ENCODE measurements around the gene STARD8. TPM values are rescaled to one million over a fixed set of nuclear protein-coding genes. Genes with fewer than 3 reads are reported as not detected.

STARD8 gene
- total and polyA plus RNA-seq, 4 experiments from 2014 or later = 0.14 to 0.86 (median 0.47) TPM; not detected in 1

GRCh38 chrX:68692651-68693050, 45.2 kb downstream of the STARD8 start:
- no peaks in the 10 kb centered on the region for H3K27me3 ChIP-seq (ENCODE audit: insufficient read depth, low read length)
- CTCF ChIA-PET (ENCODE audit: partially characterized antibody) = no interaction called here
- Mint-ChIP-seq H3K4me1 (peaks cover 0 to 5% (median 4%) of the 10 kb centered on the region in 4 donors), H3K27me3 (peaks cover 3% of the 10 kb centered on the region in 2 donors), H3K9me3 (no peaks in the 10 kb centered on the region), H3K4me3 (peak overlapping the region in 1 of 8 donors; percentile 12), H3K27ac (no peak overlapping the region), H3K36me3 (no peaks in the 10 kb centered on the region)
- no peaks in the 10 kb centered on the region for H3K36me3 ChIP-seq (ENCODE audit: insufficient read depth, low read length)
- no peak overlapping the region for H3K4me3 ChIP-seq (ENCODE audit: low read length in 2 of 2)
- no peak for DNase-seq
- no peaks in the 10 kb centered on the region for H3K9me3 ChIP-seq (ENCODE audit: control insufficient read depth in 1 of 2, low read length in 2 of 2)
- H3K27ac ChIP-seq (ENCODE audit: low read depth, low read length) = no peak overlapping the region
- POLR2A ChIA-PET (ENCODE audit: partially characterized antibody) = no interaction called here
- intact Hi-C loops (cut with micrococcal nuclease) = no loop called here
- H3K4me1 ChIP-seq (ENCODE audit: insufficient read depth, low read length) = no peaks in the 10 kb centered on the region

DNA sequence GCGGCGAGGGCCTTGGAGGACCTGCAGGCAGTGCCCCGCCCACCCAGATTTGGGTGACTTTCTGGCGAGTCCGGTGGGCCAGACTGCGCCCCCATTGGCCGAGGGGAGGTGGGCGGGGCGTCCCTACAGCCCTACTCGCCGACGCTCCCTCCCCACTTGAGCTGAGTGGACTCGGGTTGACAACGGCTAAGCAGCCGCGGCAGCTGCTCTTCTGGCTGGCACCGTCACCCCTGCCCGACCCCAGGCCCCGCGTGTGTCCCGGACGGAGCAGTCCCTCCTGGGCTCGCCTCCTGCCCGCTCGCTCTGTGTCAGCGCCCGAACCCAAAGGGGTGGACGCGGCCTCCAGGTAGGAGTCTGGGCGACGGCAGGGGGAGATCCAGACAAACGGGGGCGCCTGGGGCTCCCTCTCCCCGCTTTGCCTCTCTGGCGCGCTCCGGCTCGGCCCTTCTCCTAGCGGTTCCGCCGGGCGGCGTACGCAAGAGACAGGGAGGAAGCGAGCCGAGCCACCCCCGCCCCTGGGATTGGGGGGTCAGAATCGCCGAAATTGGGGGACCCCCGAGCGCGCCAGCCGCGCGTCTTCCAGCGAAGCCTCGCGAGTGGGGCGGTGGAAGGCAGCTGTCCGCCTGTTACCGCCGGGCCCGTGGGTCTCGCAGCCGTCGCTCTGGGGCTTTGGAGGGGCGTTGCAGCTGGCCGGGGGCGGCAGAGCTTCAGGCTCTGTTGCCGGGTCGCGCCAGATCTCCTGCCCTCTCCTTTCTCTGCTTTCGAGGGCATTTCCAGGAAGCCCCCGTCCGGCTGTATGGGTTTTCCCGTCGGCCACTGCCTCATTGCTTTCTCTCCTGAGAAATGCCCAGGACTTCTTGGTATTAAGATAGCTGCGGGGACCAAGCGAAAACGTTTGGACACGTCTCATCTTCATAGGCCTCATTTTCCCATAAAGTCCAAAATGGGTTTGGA, 46.3 kb downstream of the STARD8 start:
- Mint-ChIP-seq H3K4me1 (peaks cover 0 to 5% (median 4%) of the 10 kb centered on the region in 4 donors), H3K4me3 (peak overlapping the region in 7 of 8 donors; percentile 35 to 69 (median 64)), H3K9me3 (no peaks in the 10 kb centered on the region), H3K27ac (peak overlapping the region in 2 of 7 donors; percentile 32 to 57), H3K36me3 (no peaks in the 10 kb centered on the region), H3K27me3 (peaks cover 3 to 4% of the 10 kb centered on the region in 2 donors)
- Histone ChIP-seq H3K27ac (ENCODE audit: low read depth, low read length) (no peak overlapping the region), H3K36me3 (ENCODE audit: insufficient read depth, low read length) (no peaks in the 10 kb centered on the region), H3K9me3 (ENCODE audit: control insufficient read depth in 1 of 2, low read length in 2 of 2) (no peaks in the 10 kb centered on the region), H3K4me1 (ENCODE audit: insufficient read depth, low read length) (no peaks in the 10 kb centered on the region), H3K27me3 (ENCODE audit: insufficient read depth, low read length) (no peaks in the 10 kb centered on the region), H3K4me3 (ENCODE audit: low read length in 2 of 2) (no peak overlapping the region)
- ChIA-PET CTCF (ENCODE audit: partially characterized antibody) (no interaction called here), POLR2A (ENCODE audit: partially characterized antibody) (no interaction called here)
- DNase-seq = no peak
- intact Hi-C loops (cut with micrococcal nuclease) = no loop called here

DNA sequence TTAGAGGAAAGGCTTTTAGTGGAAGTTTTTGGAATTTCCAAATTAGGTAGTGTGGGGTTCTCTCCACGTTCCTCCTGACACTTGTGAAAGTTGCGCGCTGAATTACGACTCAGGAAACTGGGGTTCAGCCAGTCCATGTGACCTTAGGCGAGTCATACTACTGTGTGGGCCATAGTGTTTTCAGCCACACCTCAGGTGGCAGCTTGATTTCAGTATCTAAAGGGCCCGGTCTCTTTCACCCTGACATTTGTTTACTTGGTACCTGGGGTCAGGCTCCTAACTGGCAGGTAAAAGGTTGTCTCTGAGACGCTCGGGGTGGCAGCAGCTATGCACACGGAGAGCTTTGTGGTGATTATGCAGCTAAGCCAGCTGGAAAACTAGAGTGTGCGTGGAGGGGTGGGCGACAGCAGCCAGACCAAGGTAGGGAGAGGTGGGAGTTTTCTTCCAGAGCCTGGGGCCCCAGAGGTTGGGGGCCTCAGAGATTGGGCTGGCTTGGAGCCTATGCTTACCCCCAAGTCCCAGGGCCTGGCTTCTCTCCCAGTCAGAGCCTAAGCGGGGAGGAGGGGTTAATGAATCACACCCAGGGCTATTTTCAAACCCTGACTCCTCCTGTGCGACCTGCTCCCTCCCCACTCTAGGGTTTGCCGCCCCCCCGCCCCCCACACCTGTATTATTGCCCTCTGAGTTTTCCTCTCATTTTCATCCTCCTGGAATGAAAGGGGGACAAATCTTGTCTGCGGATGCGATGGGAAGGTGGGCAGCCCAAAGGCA, 47.2 kb downstream of the STARD8 start:
- H3K9me3 Mint-ChIP-seq = no peaks in the 10 kb centered on the region
- Histone ChIP-seq H3K4me1 (ENCODE audit: insufficient read depth, low read length) (no peaks in the 10 kb centered on the region), H3K4me3 (ENCODE audit: low read length in 2 of 2) (no peak overlapping the region), H3K27me3 (ENCODE audit: insufficient read depth, low read length) (no peaks in the 10 kb centered on the region), H3K36me3 (ENCODE audit: insufficient read depth, low read length) (no peaks in the 10 kb centered on the region), H3K27ac (ENCODE audit: low read depth, low read length) (no peak overlapping the region), H3K9me3 (ENCODE audit: control insufficient read depth in 1 of 2, low read length in 2 of 2) (no peaks in the 10 kb centered on the region)
- peak overlapping the region in 2 of 7 donors; percentile 32 to 57 for H3K27ac Mint-ChIP-seq
- DNase-seq = no peak
- no peaks in the 10 kb centered on the region for H3K36me3 Mint-ChIP-seq
- CTCF ChIA-PET (ENCODE audit: partially characterized antibody) = no interaction called here
- peaks cover 0 to 5% (median 4%) of the 10 kb centered on the region in 4 donors for H3K4me1 Mint-ChIP-seq
- POLR2A ChIA-PET (ENCODE audit: partially characterized antibody) = no interaction called here
- peaks cover 3 to 4% of the 10 kb centered on the region in 2 donors for H3K27me3 Mint-ChIP-seq
- intact Hi-C loops (cut with micrococcal nuclease) = no loop called here
- H3K4me3 Mint-ChIP-seq = peak overlapping the region in 7 of 8 donors; percentile 29 to 71 (median 64)

DNA sequence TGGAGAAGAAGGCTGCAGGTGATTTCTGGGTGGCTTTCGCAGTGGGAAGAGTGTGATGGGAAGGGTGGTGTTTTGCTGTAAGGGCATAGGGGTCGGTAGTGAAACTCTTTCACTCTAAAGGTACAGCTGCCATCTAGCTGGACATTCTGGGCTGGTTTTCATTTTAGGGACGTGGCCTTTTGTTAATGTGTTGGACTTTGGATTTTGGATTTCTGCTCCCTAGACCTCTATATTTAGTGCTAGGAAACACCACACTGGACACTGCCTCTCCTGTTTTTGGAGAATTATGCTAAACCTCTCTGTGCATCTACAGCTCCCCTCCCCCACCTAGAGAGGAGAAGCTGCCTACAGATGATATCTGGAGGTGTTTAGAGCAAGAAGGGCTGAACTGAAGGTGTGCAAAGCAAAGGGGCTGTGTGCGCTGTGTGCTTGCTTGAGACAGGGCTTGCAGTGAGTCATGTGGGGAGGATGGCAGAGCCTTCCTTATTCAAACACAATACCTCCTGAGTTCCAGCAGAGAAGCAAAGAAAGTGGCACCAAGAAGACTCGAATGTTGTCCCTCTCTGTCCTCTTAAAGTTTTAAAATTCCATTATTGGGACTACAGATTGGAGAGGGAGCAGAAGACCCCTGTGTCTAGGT, 47.9 kb downstream of the STARD8 start:
- Mint-ChIP-seq H3K9me3 (no peaks in the 10 kb centered on the region), H3K27me3 (peaks cover 3 to 4% of the 10 kb centered on the region in 2 donors), H3K4me3 (peak overlapping the region in 4 of 8 donors; percentile 1 to 71 (median 20)), H3K36me3 (no peaks in the 10 kb centered on the region), H3K4me1 (peaks cover 0 to 5% (median 4%) of the 10 kb centered on the region in 4 donors), H3K27ac (peak overlapping the region in 1 of 7 donors; percentile 16)
- no peak for DNase-seq
- POLR2A ChIA-PET (ENCODE audit: partially characterized antibody) = no interaction called here
- Histone ChIP-seq H3K4me3 (ENCODE audit: low read length in 2 of 2) (no peak overlapping the region), H3K27me3 (ENCODE audit: insufficient read depth, low read length) (no peaks in the 10 kb centered on the region), H3K27ac (ENCODE audit: low read depth, low read length) (no peak overlapping the region), H3K36me3 (ENCODE audit: insufficient read depth, low read length) (no peaks in the 10 kb centered on the region), H3K9me3 (ENCODE audit: control insufficient read depth in 1 of 2, low read length in 2 of 2) (no peaks in the 10 kb centered on the region), H3K4me1 (ENCODE audit: insufficient read depth, low read length) (no peaks in the 10 kb centered on the region)
- CTCF ChIA-PET (ENCODE audit: partially characterized antibody) = no interaction called here
- intact Hi-C loops (cut with micrococcal nuclease) = no loop called here

- H3K4me1 Mint-ChIP-seq = peaks cover 0 to 5% (median 4%) of the 10 kb centered on the region in 4 donors
- POLR2A ChIA-PET (ENCODE audit: partially characterized antibody) = no interaction called here
- Histone ChIP-seq H3K27ac (ENCODE audit: low read depth, low read length) (no peak overlapping the region), H3K4me1 (ENCODE audit: insufficient read depth, low read length) (no peaks in the 10 kb centered on the region), H3K36me3 (ENCODE audit: insufficient read depth, low read length) (no peaks in the 10 kb centered on the region), H3K4me3 (ENCODE audit: low read length in 2 of 2) (no peak overlapping the region), H3K9me3 (ENCODE audit: control insufficient read depth in 1 of 2, low read length in 2 of 2) (no peaks in the 10 kb centered on the region), H3K27me3 (ENCODE audit: insufficient read depth, low read length) (no peaks in the 10 kb centered on the region)
- no peaks in the 10 kb centered on the region for H3K9me3 Mint-ChIP-seq
- no peak for DNase-seq
- no peak overlapping the region for H3K27ac Mint-ChIP-seq
- intact Hi-C loops (cut with micrococcal nuclease) = no loop called here
- peaks cover 3 to 4% of the 10 kb centered on the region in 2 donors for H3K27me3 Mint-ChIP-seq
- CTCF ChIA-PET (ENCODE audit: partially characterized antibody) = interaction anchor here (0.6 kb wide), 1 partner anchor 1398 kb away, joined by 3 read pairs; no protein-coding TSS in a partner anchor
- no peak overlapping the region for H3K4me3 Mint-ChIP-seq
- H3K36me3 Mint-ChIP-seq = no peaks in the 10 kb centered on the region
Observed at GRCh38 chrX:68696267-68696990, 49.0 kb downstream of the STARD8 start.

GRCh38 chrX:68697036-68697435, 49.6 kb downstream of the STARD8 start:
- H3K4me1 ChIP-seq (ENCODE audit: insufficient read depth, low read length) = no peaks in the 10 kb centered on the region
- no peak overlapping the region for H3K4me3 ChIP-seq (ENCODE audit: low read length in 2 of 2)
- Mint-ChIP-seq H3K36me3 (no peaks in the 10 kb centered on the region), H3K27ac (no peak overlapping the region), H3K27me3 (peaks cover 3 to 4% of the 10 kb centered on the region in 2 donors), H3K4me1 (peaks cover 0 to 5% (median 4%) of the 10 kb centered on the region in 4 donors), H3K4me3 (no peak overlapping the region), H3K9me3 (no peaks in the 10 kb centered on the region)
- ChIA-PET CTCF (ENCODE audit: partially characterized antibody) (interaction anchor here (0.6 kb wide), 1 partner anchor 1397 kb away, joined by 3 read pairs; no protein-coding TSS in a partner anchor), POLR2A (ENCODE audit: partially characterized antibody) (no interaction called here)
- intact Hi-C loops (cut with micrococcal nuclease) = no loop called here
- no peak overlapping the region for H3K27ac ChIP-seq (ENCODE audit: low read depth, low read length)
- no peak for DNase-seq
- H3K27me3 ChIP-seq (ENCODE audit: insufficient read depth, low read length) = no peaks in the 10 kb centered on the region
- H3K9me3 ChIP-seq (ENCODE audit: control insufficient read depth in 1 of 2, low read length in 2 of 2) = no peaks in the 10 kb centered on the region
- no peaks in the 10 kb centered on the region for H3K36me3 ChIP-seq (ENCODE audit: insufficient read depth, low read length)

Measured in CD4-positive, alpha-beta memory T cell (primary cell).